ENCODE data around the gene PRPH. TPM values are rescaled to one million over a fixed set of nuclear protein-coding genes. Genes with fewer than 3 reads are reported as not detected.

The PRPH gene
- total RNA-seq, 2 experiments from 2014 or later = not detected

DNA sequence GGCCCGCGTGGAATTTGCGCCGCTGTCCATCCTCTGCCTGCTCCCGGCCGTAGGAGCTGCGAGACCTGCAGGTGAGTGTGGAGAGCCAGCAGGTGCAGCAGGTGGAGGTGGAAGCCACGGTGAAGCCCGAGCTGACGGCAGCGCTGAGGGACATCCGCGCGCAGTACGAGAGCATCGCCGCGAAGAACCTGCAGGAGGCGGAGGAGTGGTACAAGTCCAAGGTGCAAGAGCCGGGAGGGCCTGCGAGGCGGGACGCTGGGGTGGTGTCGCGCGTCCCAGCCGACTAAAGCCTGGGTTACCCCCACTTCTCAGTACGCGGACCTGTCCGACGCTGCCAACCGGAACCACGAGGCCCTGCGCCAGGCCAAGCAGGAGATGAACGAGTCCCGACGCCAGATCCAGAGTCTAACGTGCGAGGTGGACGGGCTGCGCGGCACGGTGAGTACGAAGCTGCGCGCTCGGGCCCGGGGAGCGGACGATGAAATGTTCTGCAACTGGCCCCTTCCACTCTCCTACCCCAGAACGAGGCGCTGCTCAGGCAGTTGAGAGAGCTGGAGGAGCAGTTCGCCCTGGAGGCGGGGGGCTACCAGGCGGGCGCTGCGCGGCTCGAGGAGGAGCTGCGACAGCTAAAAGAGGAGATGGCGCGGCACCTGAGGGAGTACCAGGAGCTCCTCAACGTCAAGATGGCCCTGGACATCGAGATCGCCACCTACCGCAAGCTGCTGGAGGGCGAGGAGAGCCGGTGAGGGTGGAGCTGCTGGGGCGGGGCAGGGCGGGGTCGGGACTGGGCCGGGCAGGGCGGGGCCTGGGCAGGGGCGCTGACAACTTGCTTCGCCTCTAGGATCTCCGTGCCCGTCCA is 2.1 kb downstream of the PRPH start:
- no peak for DNase-seq (ENCODE audit: low spot score)
- H3K36me3 ChIP-seq (ENCODE audit: insufficient read depth, low read length) = no peaks in the 10 kb centered on the region
- H3K27ac ChIP-seq (ENCODE audit: low read depth, low read length, poor library complexity, severe bottlenecking) = no peak overlapping the region
- H3K4me2 ChIP-seq (ENCODE audit: low read length) = peak overlapping the region; percentile 57
- no peaks in the 10 kb centered on the region for H3K9me3 ChIP-seq (ENCODE audit: low read length)
- ChIA-PET CTCF (ENCODE audit: unreplicated experiment) (interaction anchor here (0.5 kb wide), 1 partner anchor 788 kb away, joined by 3 read pairs; the partner anchor contains the start of gene SMARCD1), POLR2A (interaction anchor here (0.6 to 1.2 kb wide), 3 partner anchors 26 to 127 kb away, joined by 3 to 5 read pairs (median 5); partner anchors contain the start of gene TROAP)
- intact Hi-C loops (cut with micrococcal nuclease; ENCODE audit: unreplicated experiment) = no loop called here
- H3K79me2 ChIP-seq (ENCODE audit: insufficient read depth, low read depth, low read length) = no peaks in the 10 kb centered on the region
- no peaks in the 10 kb centered on the region for H3K9me2 ChIP-seq (ENCODE audit: insufficient read depth, low read length)
- no TSS peak for BruUV-seq (replicated peaks)
- TF ChIP-seq EZH2phosphoT487 (IDR thresholded peaks at IDR 0.05; ENCODE audit: borderline replicate concordance, low read depth, low read length) = no peak
- TF ChIP-seq, protein P1, sequence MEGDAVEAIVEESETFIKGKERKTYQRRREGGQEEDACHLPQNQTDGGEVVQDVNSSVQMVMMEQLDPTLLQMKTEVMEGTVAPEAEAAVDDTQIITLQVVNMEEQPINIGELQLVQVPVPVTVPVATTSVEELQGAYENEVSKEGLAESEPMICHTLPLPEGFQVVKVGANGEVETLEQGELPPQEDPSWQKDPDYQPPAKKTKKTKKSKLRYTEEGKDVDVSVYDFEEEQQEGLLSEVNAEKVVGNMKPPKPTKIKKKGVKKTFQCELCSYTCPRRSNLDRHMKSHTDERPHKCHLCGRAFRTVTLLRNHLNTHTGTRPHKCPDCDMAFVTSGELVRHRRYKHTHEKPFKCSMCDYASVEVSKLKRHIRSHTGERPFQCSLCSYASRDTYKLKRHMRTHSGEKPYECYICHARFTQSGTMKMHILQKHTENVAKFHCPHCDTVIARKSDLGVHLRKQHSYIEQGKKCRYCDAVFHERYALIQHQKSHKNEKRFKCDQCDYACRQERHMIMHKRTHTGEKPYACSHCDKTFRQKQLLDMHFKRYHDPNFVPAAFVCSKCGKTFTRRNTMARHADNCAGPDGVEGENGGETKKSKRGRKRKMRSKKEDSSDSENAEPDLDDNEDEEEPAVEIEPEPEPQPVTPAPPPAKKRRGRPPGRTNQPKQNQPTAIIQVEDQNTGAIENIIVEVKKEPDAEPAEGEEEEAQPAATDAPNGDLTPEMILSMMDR (conservative IDR thresholded peaks at IDR 0.05; ENCODE audit: low read length) = peak; percentile 68
- peaks cover 8% of the 10 kb centered on the region for H3K4me1 ChIP-seq (ENCODE audit: insufficient read depth, low read length, poor library complexity, severe bottlenecking)
- H4K20me1 ChIP-seq (ENCODE audit: insufficient read depth, low read length) = no peaks in the 10 kb centered on the region
- no peak overlapping the region for H3K4me3 ChIP-seq (ENCODE audit: low read depth, low read length, poor library complexity, severe bottlenecking)
- H2AFZ ChIP-seq (ENCODE audit: low read length) = no peak overlapping the region

DNA sequence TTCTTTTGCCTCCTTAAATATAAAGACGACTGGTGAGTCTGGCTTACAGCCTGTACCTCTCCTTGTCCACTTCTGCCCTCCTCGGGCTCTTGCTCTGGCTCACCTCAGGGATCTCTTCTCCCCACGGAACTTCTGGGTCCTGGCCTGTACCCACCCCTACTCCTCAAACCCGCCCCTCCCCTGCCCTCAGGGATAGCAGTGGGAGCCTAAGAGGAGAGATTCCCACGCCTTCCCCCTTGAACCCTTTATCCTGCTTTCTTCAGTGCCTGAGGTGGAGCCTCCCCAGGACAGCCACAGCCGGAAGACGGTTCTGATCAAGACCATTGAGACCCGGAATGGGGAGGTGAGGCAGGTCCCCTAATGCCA is 2.7 kb downstream of the PRPH start:
- Histone ChIP-seq H4K20me1 (ENCODE audit: insufficient read depth, low read length) (no peaks in the 10 kb centered on the region), H3K79me2 (ENCODE audit: insufficient read depth, low read depth, low read length) (no peaks in the 10 kb centered on the region), H3K27ac (ENCODE audit: low read depth, low read length, poor library complexity, severe bottlenecking) (no peak overlapping the region), H2AFZ (ENCODE audit: low read length) (no peak overlapping the region), H3K9me3 (ENCODE audit: low read length) (no peaks in the 10 kb centered on the region), H3K4me3 (ENCODE audit: low read depth, low read length, poor library complexity, severe bottlenecking) (no peak overlapping the region), H3K4me1 (ENCODE audit: insufficient read depth, low read length, poor library complexity, severe bottlenecking) (peaks cover 8% of the 10 kb centered on the region), H3K9me2 (ENCODE audit: insufficient read depth, low read length) (no peaks in the 10 kb centered on the region), H3K36me3 (ENCODE audit: insufficient read depth, low read length) (no peaks in the 10 kb centered on the region), H3K4me2 (ENCODE audit: low read length) (no peak overlapping the region)
- intact Hi-C loops (cut with micrococcal nuclease; ENCODE audit: unreplicated experiment) = no loop called here
- POLR2A ChIA-PET = interaction anchor here (0.6 to 1.2 kb wide), 3 partner anchors 26 to 127 kb away, joined by 3 to 5 read pairs (median 5); partner anchors contain the start of gene TROAP
- BruUV-seq (replicated peaks) = no TSS peak
- CTCF ChIA-PET (ENCODE audit: unreplicated experiment) = no interaction called here
- TF ChIP-seq, protein P1 (conservative IDR thresholded peaks at IDR 0.05; ENCODE audit: low read length) = no peak
- no peak for TF ChIP-seq EZH2phosphoT487 (IDR thresholded peaks at IDR 0.05; ENCODE audit: borderline replicate concordance, low read depth, low read length)
- no peak for DNase-seq (ENCODE audit: low spot score)

DNA sequence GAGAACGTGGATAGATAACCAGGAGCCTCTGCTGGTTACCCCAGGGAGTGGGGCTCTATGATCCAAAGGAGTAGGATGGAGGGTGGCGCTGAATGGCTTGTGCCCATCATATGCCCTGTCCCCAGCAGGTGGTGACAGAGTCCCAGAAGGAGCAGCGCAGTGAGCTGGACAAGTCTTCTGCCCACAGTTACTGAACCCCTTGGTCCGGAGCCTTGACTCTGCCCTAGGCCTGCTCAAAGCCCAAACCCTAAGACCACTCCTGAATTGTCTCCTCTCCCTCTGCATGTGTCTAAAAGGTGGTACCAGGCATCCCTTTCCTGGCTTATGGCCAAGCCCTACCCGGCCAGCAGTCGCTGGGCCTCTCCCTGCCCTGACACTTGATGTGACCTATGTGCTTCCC is 3.2 kb downstream of the PRPH start:
- POLR2A ChIA-PET = no interaction called here
- intact Hi-C loops (cut with micrococcal nuclease; ENCODE audit: unreplicated experiment) = no loop called here
- H4K20me1 ChIP-seq (ENCODE audit: insufficient read depth, low read length) = no peaks in the 10 kb centered on the region
- H2AFZ ChIP-seq (ENCODE audit: low read length) = no peak overlapping the region
- no peaks in the 10 kb centered on the region for H3K79me2 ChIP-seq (ENCODE audit: insufficient read depth, low read depth, low read length)
- no peak overlapping the region for H3K27ac ChIP-seq (ENCODE audit: low read depth, low read length, poor library complexity, severe bottlenecking)
- H3K4me3 ChIP-seq (ENCODE audit: low read depth, low read length, poor library complexity, severe bottlenecking) = no peak overlapping the region
- H3K9me3 ChIP-seq (ENCODE audit: low read length) = no peaks in the 10 kb centered on the region
- no peak for DNase-seq (ENCODE audit: low spot score)
- CTCF ChIA-PET (ENCODE audit: unreplicated experiment) = no interaction called here
- TF ChIP-seq, protein P1 (conservative IDR thresholded peaks at IDR 0.05; ENCODE audit: low read length) = peak; percentile 33; the same call in 1 of the 2 replicates
- no peak for TF ChIP-seq EZH2phosphoT487 (IDR thresholded peaks at IDR 0.05; ENCODE audit: borderline replicate concordance, low read depth, low read length)
- peaks cover 8% of the 10 kb centered on the region for H3K4me1 ChIP-seq (ENCODE audit: insufficient read depth, low read length, poor library complexity, severe bottlenecking)
- H3K9me2 ChIP-seq (ENCODE audit: insufficient read depth, low read length) = no peaks in the 10 kb centered on the region
- H3K36me3 ChIP-seq (ENCODE audit: insufficient read depth, low read length) = no peaks in the 10 kb centered on the region
- H3K4me2 ChIP-seq (ENCODE audit: low read length) = no peak overlapping the region
- no TSS peak for BruUV-seq (replicated peaks)

Data from OCI-LY7 (cell line).